GM19351 (cell line): ENCODE results near the gene CUL9.

Experiments
- ATAC-seq: cut with Tn5 transposase; IDR thresholded peaks from one replicate; pipeline ENCODE4 v1.9.1; 2021; ENCODE audit warnings: mild to moderate bottlenecking, moderate library complexity; ENCODE audit not compliant: unreplicated experiment

Gene CUL9

DNA sequence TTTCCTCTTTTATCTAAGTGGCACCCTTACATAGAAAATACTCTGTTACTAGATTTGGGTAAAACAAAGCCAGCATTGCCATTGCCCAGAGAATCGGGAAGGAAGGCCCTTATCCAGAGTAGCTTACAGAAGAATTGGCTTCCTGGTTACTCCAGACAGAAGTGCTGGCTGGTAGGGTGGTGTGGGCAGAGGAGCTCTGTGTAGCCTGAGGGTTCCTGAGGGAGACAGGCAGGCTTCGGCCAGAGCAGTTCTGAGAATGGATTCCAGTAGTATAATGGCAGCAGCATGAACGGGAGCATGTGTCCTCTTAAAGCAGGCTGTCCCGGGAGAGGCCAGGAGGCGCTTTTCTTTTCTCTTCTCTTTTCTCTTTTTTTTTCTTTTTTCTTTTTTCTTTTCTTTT lies 11.9 kb downstream of the CUL9 start:
- ATAC-seq, result no peak

GRCh38 chr6:43196337-43196736 lies 14.3 kb downstream of the CUL9 start:
- no peak for ATAC-seq

- no peak for ATAC-seq
Observed at GRCh38 chr6:43199912-43200311, 17.9 kb downstream of the CUL9 start.

DNA sequence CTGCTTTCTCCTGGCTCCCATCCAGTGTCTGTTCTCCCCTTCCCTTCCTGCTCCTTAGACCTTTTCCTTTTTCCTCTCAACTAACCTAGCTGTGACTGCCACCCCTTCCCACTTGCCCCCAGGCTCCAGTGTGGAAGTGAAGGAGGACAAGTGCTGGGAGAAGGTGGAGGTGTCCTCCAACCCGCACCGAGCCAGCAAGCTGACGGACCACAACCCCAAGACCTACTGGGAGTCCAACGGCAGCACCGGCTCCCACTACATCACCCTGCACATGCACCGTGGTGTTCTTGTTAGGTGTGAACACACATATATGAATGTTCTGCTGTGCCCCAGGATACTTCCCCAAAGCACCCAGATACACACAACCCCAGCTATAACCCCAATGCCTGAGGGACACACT lies 18.5 kb downstream of the CUL9 start:
- no peak for ATAC-seq

- no peak for ATAC-seq
Observed at GRCh38 chr6:43202451-43202850, 20.5 kb downstream of the CUL9 start.

- no peak for ATAC-seq
Observed at GRCh38 chr6:43203029-43203717, 21.2 kb downstream of the CUL9 start.

DNA sequence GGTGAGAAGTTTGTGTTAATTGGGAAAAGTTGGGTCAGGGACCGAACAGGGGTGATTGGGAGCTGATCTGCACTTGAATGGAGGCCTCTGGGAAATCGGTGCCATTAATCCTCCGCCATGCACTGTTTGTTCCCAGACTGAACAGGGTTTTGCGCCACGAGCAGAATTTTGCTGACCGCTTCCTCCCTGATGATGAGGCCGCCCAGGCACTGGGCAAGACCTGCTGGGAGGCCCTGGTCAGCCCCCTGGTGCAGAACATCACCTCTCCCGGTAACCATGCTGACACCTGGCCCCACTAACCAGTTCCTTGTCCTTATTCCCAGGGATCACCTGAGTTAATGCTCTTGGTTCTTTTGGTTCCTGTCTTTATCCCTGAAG lies 21.7 kb downstream of the CUL9 start:
- no peak for ATAC-seq

DNA sequence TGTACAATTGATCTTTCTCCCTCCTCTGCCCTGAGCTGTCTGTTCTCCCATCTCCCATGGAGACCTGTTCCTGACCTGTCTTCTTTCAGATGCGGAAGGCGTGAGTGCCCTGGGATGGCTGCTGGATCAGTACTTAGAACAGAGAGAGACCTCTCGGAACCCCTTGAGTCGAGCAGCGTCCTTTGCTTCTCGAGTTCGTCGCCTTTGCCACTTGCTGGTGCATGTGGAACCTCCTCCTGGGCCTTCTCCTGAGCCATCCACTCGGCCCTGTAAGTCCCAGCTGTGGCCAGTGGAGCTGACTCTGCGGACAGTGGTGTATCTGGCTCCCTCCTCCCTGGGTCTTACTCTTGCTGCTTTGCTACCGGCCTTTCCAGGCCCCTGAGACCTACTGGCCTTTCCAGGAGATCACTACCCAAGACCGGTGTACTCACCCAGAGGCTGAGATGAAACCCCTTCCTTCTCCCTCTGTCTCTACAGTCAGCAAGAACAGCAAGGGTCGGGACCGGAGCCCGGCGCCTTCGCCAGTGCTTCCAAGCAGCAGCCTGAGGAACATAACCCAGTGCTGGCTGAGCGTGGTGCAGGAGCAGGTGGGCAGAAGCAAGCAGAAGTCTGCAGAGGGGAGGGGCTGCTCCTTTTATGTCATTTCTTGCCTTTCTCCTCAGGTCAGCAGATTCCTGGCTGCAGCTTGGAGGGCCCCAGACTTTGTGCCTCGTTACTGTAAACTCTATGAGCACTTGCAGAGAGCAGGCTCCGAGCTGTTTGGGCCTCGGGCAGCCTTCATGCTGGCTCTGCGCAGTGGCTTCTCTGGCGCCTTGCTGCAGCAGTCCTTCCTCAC lies 22.5 kb downstream of the CUL9 start:
- no peak for ATAC-seq

DNA sequence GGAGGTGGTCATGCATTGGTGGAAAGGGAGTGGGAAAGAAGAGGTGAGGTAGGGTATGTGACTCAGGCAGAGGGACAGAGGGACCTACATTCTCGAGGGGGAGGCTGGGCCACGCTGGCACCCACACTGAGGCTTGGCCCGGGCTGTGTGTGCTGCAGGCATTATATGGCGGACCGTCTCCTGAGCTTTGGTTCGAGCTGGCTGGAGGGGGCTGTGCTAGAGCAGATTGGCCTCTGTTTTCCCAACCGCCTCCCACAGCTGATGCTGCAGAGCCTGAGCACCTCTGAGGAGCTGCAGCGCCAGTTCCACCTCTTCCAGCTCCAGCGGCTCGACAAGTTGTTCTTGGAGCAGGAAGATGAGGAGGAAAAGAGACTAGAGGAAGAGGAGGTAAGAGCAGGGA lies 23.9 kb downstream of the CUL9 start:
- ATAC-seq, result no peak

GRCh38 chr6:43207286-43207685 lies 25.3 kb downstream of the CUL9 start:
- no peak for ATAC-seq

- no peak for ATAC-seq
Observed at GRCh38 chr6:43211955-43212354, 30.0 kb downstream of the CUL9 start.

DNA sequence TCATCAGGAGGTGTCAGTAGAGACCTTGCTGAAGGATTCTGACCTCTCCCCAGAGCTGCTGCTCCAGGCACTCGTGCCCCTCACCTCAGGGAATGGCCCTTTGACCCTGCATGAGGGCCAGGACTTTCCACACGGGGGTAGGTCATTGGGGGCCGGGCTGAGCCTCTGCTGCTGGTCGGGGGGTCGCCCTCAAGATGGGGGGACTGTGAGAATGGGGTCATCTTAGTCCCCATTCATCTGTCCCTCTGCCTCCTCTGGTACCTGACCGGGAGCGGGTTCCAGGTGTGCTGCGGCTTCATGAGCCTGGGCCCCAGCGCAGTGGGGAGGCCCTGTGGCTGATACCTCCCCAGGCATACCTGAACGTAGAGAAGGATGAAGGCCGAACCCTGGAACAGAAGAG lies 31.4 kb downstream of the CUL9 start:
- no peak for ATAC-seq

DNA sequence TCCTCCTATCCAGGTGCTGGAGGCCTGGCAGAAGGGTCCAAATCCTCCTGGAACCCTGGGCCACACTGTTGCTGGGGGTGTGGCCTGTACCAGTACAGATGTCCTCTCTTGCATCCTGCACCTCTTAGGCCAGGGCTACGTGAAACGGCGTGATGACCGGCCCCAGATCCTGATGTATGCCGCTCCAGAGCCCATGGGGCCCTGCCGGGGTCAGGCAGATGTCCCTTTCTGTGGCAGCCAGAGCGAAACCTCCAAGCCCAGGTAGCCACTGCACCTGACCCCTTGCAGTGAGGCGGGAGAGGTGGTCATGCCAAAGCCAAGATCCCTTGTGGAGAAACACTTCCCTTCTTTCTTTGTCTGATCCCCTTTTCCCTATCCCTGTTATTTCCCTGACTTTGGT lies 33.1 kb downstream of the CUL9 start:
- ATAC-seq, result no peak

DNA sequence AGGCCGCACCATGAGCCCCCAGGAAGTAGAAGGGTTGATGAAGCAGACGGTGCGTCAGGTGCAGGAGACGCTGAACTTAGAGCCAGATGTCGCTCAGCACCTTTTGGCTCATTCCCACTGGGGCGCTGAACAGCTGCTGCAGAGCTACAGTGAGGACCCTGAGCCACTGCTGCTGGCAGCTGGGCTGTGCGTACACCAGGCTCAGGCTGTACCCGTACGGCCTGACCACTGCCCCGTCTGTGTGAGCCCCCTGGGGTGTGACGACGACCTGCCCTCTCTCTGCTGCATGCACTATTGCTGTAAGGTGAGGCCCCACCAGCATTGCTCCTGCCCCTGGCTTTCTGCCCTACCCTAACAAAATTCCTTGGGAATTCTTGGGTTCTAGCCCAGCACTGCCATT lies 34.2 kb downstream of the CUL9 start:
- ATAC-seq, result no peak

GRCh38 chr6:43217351-43217750 lies 35.4 kb downstream of the CUL9 start:
- no peak for ATAC-seq

DNA sequence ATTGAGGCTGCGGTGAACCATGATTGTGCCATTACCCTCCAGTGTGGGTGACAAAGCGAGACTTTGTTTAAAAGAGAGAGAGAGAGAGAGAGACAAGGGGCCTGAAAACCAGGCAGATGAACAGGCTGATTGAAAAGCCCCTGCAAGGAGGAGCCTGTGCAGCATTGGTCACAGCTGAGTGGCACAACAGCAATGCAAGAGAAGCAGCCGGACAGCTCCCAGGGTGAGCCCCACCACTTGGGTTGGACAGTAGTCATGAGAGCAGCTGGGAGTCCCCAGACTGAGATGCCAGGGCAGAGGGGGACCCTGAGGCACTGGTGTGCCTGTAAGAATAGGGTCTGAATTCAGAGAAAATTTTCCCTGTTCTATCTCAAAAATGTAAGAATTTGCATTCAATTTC lies 37.1 kb downstream of the CUL9 start:
- ATAC-seq, result no peak

GRCh38 chr6:43219814-43220213 lies 37.8 kb downstream of the CUL9 start:
- no peak for ATAC-seq

DNA sequence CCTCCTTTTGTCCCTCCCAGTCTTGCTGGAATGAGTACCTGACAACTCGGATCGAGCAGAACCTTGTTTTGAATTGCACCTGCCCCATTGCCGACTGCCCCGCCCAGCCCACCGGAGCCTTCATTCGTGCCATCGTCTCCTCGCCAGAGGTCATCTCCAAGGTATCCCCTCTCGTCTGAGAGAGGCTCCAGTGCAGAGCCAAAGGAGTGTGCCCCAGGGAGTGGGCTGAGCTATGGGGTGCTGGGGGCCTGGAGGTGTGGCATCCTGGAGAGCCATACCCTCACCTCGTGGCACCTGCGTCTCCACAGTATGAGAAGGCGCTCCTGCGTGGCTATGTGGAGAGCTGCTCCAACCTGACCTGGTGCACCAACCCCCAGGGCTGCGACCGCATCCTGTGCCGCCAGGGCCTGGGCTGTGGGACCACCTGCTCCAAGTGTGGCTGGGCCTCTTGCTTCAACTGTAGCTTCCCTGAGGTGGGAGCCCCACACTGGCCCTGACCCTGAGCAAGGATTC lies 38.5 kb downstream of the CUL9 start:
- no peak for ATAC-seq

GRCh38 chr6:43221046-43221972 lies 39.3 kb downstream of the CUL9 start:
- no peak for ATAC-seq

- ATAC-seq, result no peak
Observed at GRCh38 chr6:43222418-43223059, 40.5 kb downstream of the CUL9 start.

DNA sequence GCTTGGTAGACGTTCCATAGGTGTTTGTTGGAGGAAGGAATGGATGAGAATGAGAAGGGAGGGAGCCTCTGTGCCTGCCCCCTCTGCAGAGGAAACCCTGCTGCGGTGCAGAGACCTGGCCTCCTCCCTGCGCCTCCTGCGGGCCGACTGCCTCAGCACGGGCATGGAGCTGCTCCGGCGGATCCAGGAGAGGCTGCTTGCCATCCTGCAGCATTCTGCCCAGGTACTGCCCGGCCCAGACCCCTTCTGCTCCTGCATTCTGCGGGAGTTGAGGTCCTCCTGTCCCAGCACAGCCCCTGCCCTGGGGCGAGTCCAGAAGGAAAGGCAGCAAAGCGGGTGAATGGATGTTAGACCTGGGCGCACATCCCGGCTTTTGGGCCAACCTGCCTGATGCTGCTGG lies 41.2 kb downstream of the CUL9 start:
- ATAC-seq, result no peak
